ENCODE measurements around the gene ARFIP1.
"Not testable (repeated sequence)": the region's sequence is repeated elsewhere in the genome, so short reads cannot be mapped to it uniquely, and the experiment has no call there.

ARFIP1 gene

GRCh38 chr4:152779513-152780266 is at the start of gene ARFIP1, which contains the start of gene TIGD4:
Gene ARFIP1 (plus strand): TSS chr4:152779954. CDS start chr4:152829634, 49,680 bp downstream.
Gene TIGD4 (minus strand): TSS chr4:152779730. CDS start chr4:152771004, 8,726 bp downstream.
- peak; percentile 98 for DNase-seq (ENCODE audit: low spot score)

GRCh38 chr4:152731997-152732396 is 47.8 kb upstream of the ARFIP1 start:
- DNase-seq (ENCODE audit: low spot score): no peak

- DNase-seq (ENCODE audit: low spot score): no peak
Observed at GRCh38 chr4:152734015-152734698, 45.6 kb upstream of the ARFIP1 start.

- DNase-seq (ENCODE audit: low spot score): no peak
Observed at GRCh38 chr4:152734699-152735050, 45.1 kb upstream of the ARFIP1 start.

GRCh38 chr4:152735396-152735859 is 44.3 kb upstream of the ARFIP1 start:
- peak; percentile 46 for DNase-seq (ENCODE audit: low spot score)

GRCh38 chr4:152735906-152736305 is 43.8 kb upstream of the ARFIP1 start:
- DNase-seq (ENCODE audit: low spot score): no peak

GRCh38 chr4:152738827-152739226 is 40.9 kb upstream of the ARFIP1 start:
- DNase-seq (ENCODE audit: low spot score): no peak

GRCh38 chr4:152747444-152747843 is 32.3 kb upstream of the ARFIP1 start:
- no peak for DNase-seq (ENCODE audit: low spot score)

- no peak for DNase-seq (ENCODE audit: low spot score)
Observed at GRCh38 chr4:152748619-152749018, 31.1 kb upstream of the ARFIP1 start.

GRCh38 chr4:152763796-152764195 is 16.0 kb upstream of the ARFIP1 start:
- DNase-seq (ENCODE audit: low spot score): no peak

GRCh38 chr4:152765069-152765737 is 14.6 kb upstream of the ARFIP1 start:
- not testable (repeated sequence) for DNase-seq (ENCODE audit: low spot score)

- DNase-seq (ENCODE audit: low spot score): no peak
Observed at GRCh38 chr4:152771741-152772533, 7.8 kb upstream of the ARFIP1 start.

- no peak for DNase-seq (ENCODE audit: low spot score)
Observed at GRCh38 chr4:152773339-152773738, 6.4 kb upstream of the ARFIP1 start.

GRCh38 chr4:152773953-152774352 is 5.8 kb upstream of the ARFIP1 start:
- DNase-seq (ENCODE audit: low spot score): no peak

- no peak for DNase-seq (ENCODE audit: low spot score)
Observed at GRCh38 chr4:152776352-152776751, 3.4 kb upstream of the ARFIP1 start.

GRCh38 chr4:152777488-152777887 is 2.3 kb upstream of the ARFIP1 start:
- DNase-seq (ENCODE audit: low spot score): no peak

- DNase-seq (ENCODE audit: low spot score): peak; percentile 14
Observed at GRCh38 chr4:152778656-152779512, 870 bp upstream of the ARFIP1 start.

- DNase-seq (ENCODE audit: low spot score): peak; percentile 38
Observed at GRCh38 chr4:152780267-152780778, 569 bp downstream of the ARFIP1 start.

- peak; percentile 64 for DNase-seq (ENCODE audit: low spot score)
Observed at GRCh38 chr4:152784490-152785350, 5.0 kb downstream of the ARFIP1 start.

Data from AG08395 (cell line).